ENCODE data around the gene ADAMTS1. TPM values are rescaled to one million over a fixed set of nuclear protein-coding genes. Genes with fewer than 3 reads are reported as not detected.

Gene ADAMTS1
- total RNA-seq, 6 experiments from 2014 or later: 2.7 to 38.1 (median 9.6) TPM

DNA sequence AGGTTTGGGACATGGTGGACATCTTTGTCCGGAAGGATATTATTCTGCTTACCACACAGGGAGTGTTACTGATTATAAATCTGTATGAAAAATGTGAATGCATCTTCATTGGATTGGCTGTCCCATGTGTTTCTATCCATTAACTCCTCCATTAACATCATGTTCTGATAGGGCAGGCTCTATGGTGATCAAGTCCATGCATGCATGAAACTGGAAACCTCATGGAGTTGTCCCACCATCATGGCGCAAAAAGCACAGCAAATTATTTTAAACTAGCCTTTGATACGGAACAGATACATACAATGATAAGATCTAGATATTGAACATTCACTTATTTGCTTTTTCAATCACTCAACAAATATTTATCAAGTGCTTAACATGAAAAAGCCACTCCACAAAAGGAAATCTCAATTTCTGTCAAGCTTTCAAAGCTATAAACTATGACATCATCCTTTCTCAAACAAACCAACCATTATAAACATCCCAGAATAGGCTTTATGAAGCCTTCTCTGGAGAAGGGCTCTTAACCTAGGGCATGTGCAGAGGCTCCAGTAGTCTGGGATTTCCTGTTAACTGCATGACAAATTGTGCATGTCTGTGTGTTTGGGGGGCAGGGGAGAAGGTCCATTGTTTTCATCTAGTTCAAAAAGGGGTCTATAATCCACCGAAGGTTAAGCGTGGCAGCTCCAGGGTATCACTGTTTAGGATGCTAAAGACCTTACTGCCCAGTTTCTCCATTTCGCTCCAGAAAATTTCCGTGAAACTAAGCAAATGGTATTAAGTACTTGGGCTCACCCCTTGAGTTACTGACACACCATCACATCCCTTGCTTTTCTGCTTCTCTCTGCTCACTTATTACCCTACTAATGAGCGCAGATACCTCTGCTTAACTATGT lies 46.1 kb downstream of the ADAMTS1 start:
- Histone ChIP-seq H3K4me3 (no peak overlapping the region), H3K36me3 (no peaks in the 10 kb centered on the region), H3K9me3 (no peaks in the 10 kb centered on the region), H3K4me1 (no peaks in the 10 kb centered on the region), H3K27me3 (no peaks in the 10 kb centered on the region), H3K27ac (no peak overlapping the region)
- peak in 1 of 4 donors; percentile 26 for ATAC-seq
- intact Hi-C loops (cut with DNase I): no loop called here
- TF ChIP-seq, protein P1, sequence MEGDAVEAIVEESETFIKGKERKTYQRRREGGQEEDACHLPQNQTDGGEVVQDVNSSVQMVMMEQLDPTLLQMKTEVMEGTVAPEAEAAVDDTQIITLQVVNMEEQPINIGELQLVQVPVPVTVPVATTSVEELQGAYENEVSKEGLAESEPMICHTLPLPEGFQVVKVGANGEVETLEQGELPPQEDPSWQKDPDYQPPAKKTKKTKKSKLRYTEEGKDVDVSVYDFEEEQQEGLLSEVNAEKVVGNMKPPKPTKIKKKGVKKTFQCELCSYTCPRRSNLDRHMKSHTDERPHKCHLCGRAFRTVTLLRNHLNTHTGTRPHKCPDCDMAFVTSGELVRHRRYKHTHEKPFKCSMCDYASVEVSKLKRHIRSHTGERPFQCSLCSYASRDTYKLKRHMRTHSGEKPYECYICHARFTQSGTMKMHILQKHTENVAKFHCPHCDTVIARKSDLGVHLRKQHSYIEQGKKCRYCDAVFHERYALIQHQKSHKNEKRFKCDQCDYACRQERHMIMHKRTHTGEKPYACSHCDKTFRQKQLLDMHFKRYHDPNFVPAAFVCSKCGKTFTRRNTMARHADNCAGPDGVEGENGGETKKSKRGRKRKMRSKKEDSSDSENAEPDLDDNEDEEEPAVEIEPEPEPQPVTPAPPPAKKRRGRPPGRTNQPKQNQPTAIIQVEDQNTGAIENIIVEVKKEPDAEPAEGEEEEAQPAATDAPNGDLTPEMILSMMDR (IDR thresholded peaks at IDR 0.05): no peak
- TF ChIP-seq POLR2A (IDR thresholded peaks at IDR 0.05): no peak
- 78% methylated on average over 8 of the region's 8 CpGs for WGBS (ENCODE audit: insufficient coverage, low coverage, low lambda C conversion rate, missing lambda C conversion rate)
- no peak for DNase-seq

DNA sequence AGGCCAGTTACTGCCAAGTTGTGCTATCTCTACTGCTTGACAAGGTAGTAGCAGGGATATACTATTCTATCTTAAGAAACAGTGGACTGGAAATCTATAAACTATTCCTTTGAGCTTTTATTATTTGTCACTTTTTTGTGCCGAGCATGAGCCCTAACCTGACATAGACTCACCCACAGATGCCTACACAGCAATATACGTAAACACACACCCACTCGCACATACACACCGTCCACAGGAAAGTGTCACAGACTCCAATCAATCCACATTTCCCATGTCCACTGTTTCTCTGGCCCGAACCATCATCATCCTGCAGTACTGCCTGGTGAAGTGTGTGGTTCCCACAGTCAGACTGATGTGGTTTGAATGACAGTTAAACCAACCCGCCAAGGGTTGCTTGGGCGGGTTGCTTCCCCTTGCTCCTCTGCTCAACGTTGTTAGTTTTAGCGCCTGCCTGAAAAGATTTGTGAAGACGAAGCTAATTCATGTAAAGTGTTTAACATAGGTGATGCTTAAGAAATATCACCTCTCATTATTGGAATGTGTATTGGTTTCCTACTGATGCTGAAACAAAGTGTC lies 47.2 kb downstream of the ADAMTS1 start:
- Histone ChIP-seq H3K9me3 (no peaks in the 10 kb centered on the region), H3K36me3 (no peaks in the 10 kb centered on the region), H3K27ac (no peak overlapping the region), H3K27me3 (no peaks in the 10 kb centered on the region), H3K4me1 (no peaks in the 10 kb centered on the region), H3K4me3 (no peak overlapping the region)
- TF ChIP-seq, protein P1 (IDR thresholded peaks at IDR 0.05): no peak
- TF ChIP-seq POLR2A (IDR thresholded peaks at IDR 0.05): no peak
- whole genome bisulfite sequencing (ENCODE audit: insufficient coverage, low coverage, low lambda C conversion rate, missing lambda C conversion rate): 77% methylated on average over 10 of the region's 10 CpGs
- intact Hi-C loops (cut with DNase I): no loop called here
- no peak for DNase-seq
- no peak for ATAC-seq

DNA sequence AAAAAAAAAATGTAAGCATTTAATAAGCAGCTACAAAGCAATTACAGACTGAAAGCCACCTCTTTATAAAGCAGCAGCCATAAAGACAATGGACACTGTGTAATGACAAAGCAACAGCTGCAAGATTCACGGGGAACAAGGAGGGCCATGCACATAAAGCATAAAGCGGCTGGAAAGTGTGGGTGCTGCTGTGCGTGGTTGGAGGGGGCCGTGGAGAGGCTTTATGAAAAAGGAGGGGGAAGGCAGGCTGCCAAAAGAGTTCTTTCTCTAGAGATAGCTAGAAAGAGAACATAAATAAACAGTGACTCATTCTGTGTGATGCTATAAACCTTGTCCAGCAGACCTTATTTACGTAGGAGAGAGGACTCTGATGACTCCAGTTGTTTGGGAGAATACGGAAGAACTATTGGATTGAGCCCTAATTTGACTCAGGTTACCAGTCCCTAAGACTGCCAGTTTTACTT lies 49.3 kb downstream of the ADAMTS1 start:
- Histone ChIP-seq H3K4me3 (no peak overlapping the region), H3K9me3 (no peaks in the 10 kb centered on the region), H3K36me3 (no peaks in the 10 kb centered on the region), H3K27me3 (no peaks in the 10 kb centered on the region), H3K4me1 (no peaks in the 10 kb centered on the region), H3K27ac (no peak overlapping the region)
- ATAC-seq (peak in 3 of 4 donors; percentile 24 to 78 (median 46)), DNase-seq (no peak)
- intact Hi-C loops (cut with DNase I): no loop called here
- WGBS (ENCODE audit: insufficient coverage, low coverage, low lambda C conversion rate, missing lambda C conversion rate): 29% methylated on average over 6 of the region's 6 CpGs
- TF ChIP-seq, protein P1 (IDR thresholded peaks at IDR 0.05): no peak
- no peak for TF ChIP-seq POLR2A (IDR thresholded peaks at IDR 0.05)

DNA sequence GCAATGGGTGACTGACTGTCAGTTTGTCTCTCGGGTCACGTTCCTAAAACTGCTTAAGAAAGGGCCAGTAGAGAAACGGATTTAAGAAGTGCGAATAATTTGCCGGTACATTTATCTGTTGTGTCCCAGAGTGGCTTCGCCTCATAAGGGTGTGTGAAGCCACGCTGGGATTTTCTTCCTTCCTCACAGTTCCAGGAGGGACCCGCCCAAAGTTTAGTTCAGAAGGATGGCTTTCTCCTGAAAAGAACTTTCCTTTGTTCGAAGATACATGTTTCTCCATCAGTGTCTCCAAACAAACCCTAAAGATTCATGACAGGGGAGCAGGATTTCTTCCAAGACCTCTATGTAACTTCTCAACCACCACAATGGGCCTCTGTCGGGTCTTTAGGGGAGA lies 49.8 kb downstream of the ADAMTS1 start:
- no peak overlapping the region for H3K27ac ChIP-seq
- intact Hi-C loops (cut with DNase I): no loop called here
- no peaks in the 10 kb centered on the region for H3K27me3 ChIP-seq
- DNase-seq (no peak), ATAC-seq (no peak)
- 58% methylated on average over 10 of the region's 10 CpGs for WGBS (ENCODE audit: insufficient coverage, low coverage, low lambda C conversion rate, missing lambda C conversion rate)
- TF ChIP-seq POLR2A (IDR thresholded peaks at IDR 0.05): no peak
- TF ChIP-seq, protein P1 (IDR thresholded peaks at IDR 0.05): no peak
- no peaks in the 10 kb centered on the region for H3K9me3 ChIP-seq
- no peaks in the 10 kb centered on the region for H3K4me1 ChIP-seq
- H3K4me3 ChIP-seq: no peak overlapping the region
- no peaks in the 10 kb centered on the region for H3K36me3 ChIP-seq

Measured in right lobe of liver (tissue), 6 donors.